ENCODE measurements around the gene EGF. TPM values are rescaled to one million over a fixed set of nuclear protein-coding genes. Genes with fewer than 3 reads are reported as not detected.

EGF gene
- total RNA-seq, 2 donors from 2014 or later, result 14.6 to 33.7 TPM

GRCh38 chr4:109996526-109996925 is 83.8 kb downstream of the EGF start:
- no peaks in the 10 kb centered on the region for H3K27me3 ChIP-seq (ENCODE audit: control insufficient read depth, insufficient read depth, low read length, poor library complexity, severe bottlenecking)
- H3K4me3 ChIP-seq (ENCODE audit: low read length), result no peak overlapping the region
- H3K27me3 Mint-ChIP-seq (ENCODE audit: insufficient read depth), result no peaks in the 10 kb centered on the region
- no peak overlapping the region for H3K27ac Mint-ChIP-seq
- H3K36me3 Mint-ChIP-seq (ENCODE audit: low read depth), result peaks cover 3% of the 10 kb centered on the region
- peaks cover 1% of the 10 kb centered on the region for H3K4me1 Mint-ChIP-seq
- TF ChIP-seq, protein P1, sequence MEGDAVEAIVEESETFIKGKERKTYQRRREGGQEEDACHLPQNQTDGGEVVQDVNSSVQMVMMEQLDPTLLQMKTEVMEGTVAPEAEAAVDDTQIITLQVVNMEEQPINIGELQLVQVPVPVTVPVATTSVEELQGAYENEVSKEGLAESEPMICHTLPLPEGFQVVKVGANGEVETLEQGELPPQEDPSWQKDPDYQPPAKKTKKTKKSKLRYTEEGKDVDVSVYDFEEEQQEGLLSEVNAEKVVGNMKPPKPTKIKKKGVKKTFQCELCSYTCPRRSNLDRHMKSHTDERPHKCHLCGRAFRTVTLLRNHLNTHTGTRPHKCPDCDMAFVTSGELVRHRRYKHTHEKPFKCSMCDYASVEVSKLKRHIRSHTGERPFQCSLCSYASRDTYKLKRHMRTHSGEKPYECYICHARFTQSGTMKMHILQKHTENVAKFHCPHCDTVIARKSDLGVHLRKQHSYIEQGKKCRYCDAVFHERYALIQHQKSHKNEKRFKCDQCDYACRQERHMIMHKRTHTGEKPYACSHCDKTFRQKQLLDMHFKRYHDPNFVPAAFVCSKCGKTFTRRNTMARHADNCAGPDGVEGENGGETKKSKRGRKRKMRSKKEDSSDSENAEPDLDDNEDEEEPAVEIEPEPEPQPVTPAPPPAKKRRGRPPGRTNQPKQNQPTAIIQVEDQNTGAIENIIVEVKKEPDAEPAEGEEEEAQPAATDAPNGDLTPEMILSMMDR (conservative IDR thresholded peaks at IDR 0.05), result no peak
- no peaks in the 10 kb centered on the region for H3K4me1 ChIP-seq (ENCODE audit: control insufficient read depth, insufficient read depth, low read length)
- no peak overlapping the region for H3K4me3 Mint-ChIP-seq
- peaks cover 11% of the 10 kb centered on the region for H3K36me3 ChIP-seq (ENCODE audit: control insufficient read depth, insufficient read depth, low read length)
- H3K9me3 Mint-ChIP-seq, result no peaks in the 10 kb centered on the region
- WGBS, 2 experiments (ENCODE audit: insufficient coverage in 1 of 2, insufficient read length in 1 of 2), result 20 to 77% methylated on average over 1 to 3 of the region's 3 CpGs
- no peak overlapping the region for H3K27ac ChIP-seq (ENCODE audit: low read depth, low read length)
- H3K9ac ChIP-seq (ENCODE audit: extremely low read depth, low read length, poor library complexity, severe bottlenecking), result no peak overlapping the region
- no peak for DNase-seq
- no peaks in the 10 kb centered on the region for H3K9me3 ChIP-seq (ENCODE audit: control insufficient read depth, low read length)

GRCh38 chr4:109998867-109999584 is 86.3 kb downstream of the EGF start:
- Histone ChIP-seq H3K9me3 (ENCODE audit: control insufficient read depth, low read length) (no peaks in the 10 kb centered on the region), H3K4me3 (ENCODE audit: low read length) (no peak overlapping the region), H3K36me3 (ENCODE audit: control insufficient read depth, insufficient read depth, low read length) (peaks cover 11% of the 10 kb centered on the region), H3K9ac (ENCODE audit: extremely low read depth, low read length, poor library complexity, severe bottlenecking) (no peak overlapping the region), H3K27ac (ENCODE audit: low read depth, low read length) (no peak overlapping the region), H3K4me1 (ENCODE audit: control insufficient read depth, insufficient read depth, low read length) (no peaks in the 10 kb centered on the region), H3K27me3 (ENCODE audit: control insufficient read depth, insufficient read depth, low read length, poor library complexity, severe bottlenecking) (no peaks in the 10 kb centered on the region)
- Mint-ChIP-seq H3K4me1 (no peaks in the 10 kb centered on the region), H3K4me3 (no peak overlapping the region), H3K27ac (no peak overlapping the region), H3K36me3 (ENCODE audit: low read depth) (peaks cover 3% of the 10 kb centered on the region), H3K9me3 (no peaks in the 10 kb centered on the region), H3K27me3 (ENCODE audit: insufficient read depth) (no peaks in the 10 kb centered on the region)
- no peak for DNase-seq
- TF ChIP-seq, protein P1 (conservative IDR thresholded peaks at IDR 0.05), result peak; percentile 91
- 65 to 95% methylated on average over 2 to 3 of the region's 3 CpGs for WGBS, 2 experiments (ENCODE audit: insufficient coverage in 1 of 2, insufficient read length in 1 of 2)

- no peak for DNase-seq
- Mint-ChIP-seq H3K36me3 (ENCODE audit: low read depth) (peaks cover 3% of the 10 kb centered on the region), H3K9me3 (no peaks in the 10 kb centered on the region), H3K27ac (no peak overlapping the region), H3K4me1 (no peaks in the 10 kb centered on the region), H3K27me3 (ENCODE audit: insufficient read depth) (no peaks in the 10 kb centered on the region), H3K4me3 (no peak overlapping the region)
- 91 to 100% methylated on average over 7 to 9 of the region's 9 CpGs for WGBS, 2 experiments (ENCODE audit: insufficient coverage in 1 of 2, insufficient read length in 1 of 2)
- Histone ChIP-seq H3K36me3 (ENCODE audit: control insufficient read depth, insufficient read depth, low read length) (peaks cover 11% of the 10 kb centered on the region), H3K9me3 (ENCODE audit: control insufficient read depth, low read length) (no peaks in the 10 kb centered on the region), H3K27ac (ENCODE audit: low read depth, low read length) (no peak overlapping the region), H3K9ac (ENCODE audit: extremely low read depth, low read length, poor library complexity, severe bottlenecking) (no peak overlapping the region), H3K4me3 (ENCODE audit: low read length) (no peak overlapping the region), H3K4me1 (ENCODE audit: control insufficient read depth, insufficient read depth, low read length) (no peaks in the 10 kb centered on the region), H3K27me3 (ENCODE audit: control insufficient read depth, insufficient read depth, low read length, poor library complexity, severe bottlenecking) (no peaks in the 10 kb centered on the region)
- TF ChIP-seq, protein P1 (conservative IDR thresholded peaks at IDR 0.05), result no peak
Measured at GRCh38 chr4:109999585-109999912, 86.9 kb downstream of the EGF start.

Data from endodermal cell (in vitro differentiated cells).